HL-60/S4 treated with phorbol 12-myristate 13-acetate at 8.2 ng/mL for 4 days and 3 days (cell line): Measurements from ENCODE around the gene CTNNA3.

Experiments used
- in situ Hi-C: fragments of 300-500 bp; cut with MboI; formaldehyde crosslinking; loops from 2 replicates; pipeline ENCODE4 v1.15.0; 2022; ENCODE audit warnings: low sequenced_read_pairs

Gene CTNNA3

GRCh38 chr10:67666416-67667034, 29.5 kb downstream of the CTNNA3 start:
- in situ Hi-C loops, result no loop called here

GRCh38 chr10:67665491-67665890, 30.5 kb downstream of the CTNNA3 start:
- in situ Hi-C loops, result no loop called here

GRCh38 chr10:67664942-67665341, 31.1 kb downstream of the CTNNA3 start:
- in situ Hi-C loops, result no loop called here

- in situ Hi-C loops, result no loop called here
Observed at GRCh38 chr10:67663449-67664087, 32.4 kb downstream of the CTNNA3 start.

GRCh38 chr10:67662415-67662814, 33.6 kb downstream of the CTNNA3 start:
- in situ Hi-C loops, result no loop called here

- in situ Hi-C loops, result no loop called here
Observed at GRCh38 chr10:67659497-67659896, 36.5 kb downstream of the CTNNA3 start.

- in situ Hi-C loops, result no loop called here
Observed at GRCh38 chr10:67657775-67658174, 38.2 kb downstream of the CTNNA3 start.

- in situ Hi-C loops, result no loop called here
Observed at GRCh38 chr10:67650558-67650957, 45.4 kb downstream of the CTNNA3 start.

- in situ Hi-C loops, result no loop called here
Observed at GRCh38 chr10:67648613-67649229, 47.3 kb downstream of the CTNNA3 start.

- in situ Hi-C loops, result no loop called here
Observed at GRCh38 chr10:67630904-67631303, 65.1 kb downstream of the CTNNA3 start.

GRCh38 chr10:67629461-67629971, 66.5 kb downstream of the CTNNA3 start:
- in situ Hi-C loops, result no loop called here

GRCh38 chr10:67622984-67623383, 73.0 kb downstream of the CTNNA3 start:
- in situ Hi-C loops, result no loop called here

GRCh38 chr10:67622511-67622910, 73.5 kb downstream of the CTNNA3 start:
- in situ Hi-C loops, result no loop called here

GRCh38 chr10:67621834-67622233, 74.2 kb downstream of the CTNNA3 start:
- in situ Hi-C loops, result no loop called here

GRCh38 chr10:67618116-67618515, 77.9 kb downstream of the CTNNA3 start:
- in situ Hi-C loops, result no loop called here

GRCh38 chr10:67612577-67613537, 83.1 kb downstream of the CTNNA3 start:
- in situ Hi-C loops, result no loop called here

- in situ Hi-C loops, result no loop called here
Observed at GRCh38 chr10:67612176-67612575, 83.8 kb downstream of the CTNNA3 start.

GRCh38 chr10:67609996-67610793, 85.8 kb downstream of the CTNNA3 start:
- in situ Hi-C loops, result no loop called here

GRCh38 chr10:67608001-67608400, 88.0 kb downstream of the CTNNA3 start:
- in situ Hi-C loops, result no loop called here

GRCh38 chr10:67607472-67607871, 88.5 kb downstream of the CTNNA3 start:
- in situ Hi-C loops, result no loop called here
